HG03108 (cell line): ENCODE results near the gene CCNC.

ENCODE experiments used
- ATAC-seq: cut with Tn5 transposase; IDR thresholded peaks from one replicate; pipeline ENCODE4 v1.9.1; 2021; ENCODE audit warnings: moderate library complexity; ENCODE audit not compliant: unreplicated experiment

Gene CCNC

GRCh38 chr6:99550046-99550748, 18.3 kb downstream of the CCNC start:
- no peak for ATAC-seq

GRCh38 chr6:99548706-99549105, 19.8 kb downstream of the CCNC start:
- no peak for ATAC-seq

DNA sequence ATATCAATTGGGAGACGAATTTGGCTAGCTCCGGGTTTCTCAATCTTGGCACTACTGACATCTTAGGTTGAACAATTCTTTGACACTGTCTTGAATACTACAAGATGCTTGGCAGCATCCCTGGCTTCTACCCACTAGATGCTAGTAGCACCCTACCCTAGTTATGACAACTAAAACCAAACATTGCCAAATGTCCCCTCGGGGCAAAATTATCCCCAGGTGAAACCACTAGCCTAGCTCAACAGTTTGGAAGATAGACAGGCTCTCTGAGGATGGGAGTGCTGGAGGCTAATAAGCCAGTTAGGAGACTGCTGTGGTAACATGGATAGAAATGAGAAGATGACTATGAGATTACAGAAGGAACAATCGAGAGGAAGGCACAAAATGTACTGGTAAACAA, 20.9 kb downstream of the CCNC start:
- ATAC-seq = no peak

DNA sequence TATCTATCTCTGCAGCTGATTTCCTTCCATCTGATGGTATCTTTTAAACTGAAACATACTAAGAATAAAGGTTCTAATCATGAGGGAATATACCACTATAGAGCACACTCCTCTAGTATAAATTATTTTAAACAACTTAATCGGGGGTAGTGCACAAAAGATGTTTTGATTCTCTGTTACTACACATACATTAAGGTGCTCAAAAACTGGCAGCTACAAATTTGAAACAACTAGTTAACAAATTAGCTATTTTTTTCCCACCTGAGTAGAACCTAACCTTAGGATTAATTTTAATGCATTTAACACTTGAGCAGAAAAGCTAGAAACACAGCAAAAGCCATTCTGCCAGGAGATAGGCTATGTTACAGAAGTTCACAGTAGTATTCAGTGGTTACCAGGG, 23.0 kb downstream of the CCNC start:
- no peak for ATAC-seq

GRCh38 chr6:99543968-99544367, 24.5 kb downstream of the CCNC start:
- no peak for ATAC-seq

DNA sequence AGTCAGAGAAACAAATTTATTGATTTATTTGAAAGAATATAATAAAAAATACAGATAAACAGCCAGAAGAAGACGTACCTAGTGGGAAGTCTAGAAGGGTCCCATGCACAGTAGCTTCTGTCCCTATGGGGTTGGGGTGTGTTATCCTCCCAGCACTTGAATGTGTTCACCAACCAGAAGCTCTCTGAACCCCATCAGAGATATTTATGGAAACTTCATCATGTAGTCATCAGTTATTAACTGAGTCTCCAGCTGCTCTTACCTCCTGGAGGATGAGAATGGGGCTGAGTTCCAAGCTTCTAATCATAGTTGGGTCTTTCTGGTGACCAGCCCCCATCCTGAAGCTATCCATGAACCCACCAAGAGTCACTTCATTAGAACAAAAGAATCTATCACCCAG, 37.8 kb downstream of the CCNC start:
- no peak for ATAC-seq

GRCh38 chr6:99522531-99522930, 45.9 kb downstream of the CCNC start:
- no peak for ATAC-seq

DNA sequence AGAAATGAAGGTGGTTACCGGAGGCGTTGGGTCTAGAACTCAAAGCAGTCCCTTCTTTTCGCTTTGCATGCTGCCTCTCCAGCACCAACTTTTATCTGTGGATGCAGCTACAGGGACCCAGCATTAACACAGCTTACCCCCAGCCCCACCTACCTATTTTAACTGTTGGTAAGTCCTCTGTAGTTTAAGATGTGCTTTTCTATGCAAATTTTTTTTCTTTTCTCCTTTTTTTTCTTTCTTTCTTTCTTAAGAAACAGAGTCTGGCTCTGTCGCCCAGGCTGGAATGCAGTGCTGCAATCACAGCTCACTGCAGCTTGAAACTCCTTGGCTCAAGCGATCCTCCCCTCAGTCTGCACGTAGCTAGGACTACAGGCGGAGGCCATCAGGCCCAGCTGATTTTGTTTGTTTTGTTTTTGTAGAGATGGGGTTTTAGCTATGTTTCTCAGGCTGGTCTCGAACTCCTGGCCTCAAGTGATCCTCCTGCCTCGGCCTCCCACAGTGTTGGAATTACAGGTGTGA, 46.8 kb downstream of the CCNC start:
- ATAC-seq = peak; percentile 7

- ATAC-seq = peak; percentile 99
Measured at GRCh38 chr6:99520855-99521632, 47.4 kb downstream of the CCNC start.

GRCh38 chr6:99519446-99519845, 49.0 kb downstream of the CCNC start:
- no peak for ATAC-seq

- ATAC-seq = no peak
Measured at GRCh38 chr6:99514089-99514488, 54.4 kb downstream of the CCNC start.

DNA sequence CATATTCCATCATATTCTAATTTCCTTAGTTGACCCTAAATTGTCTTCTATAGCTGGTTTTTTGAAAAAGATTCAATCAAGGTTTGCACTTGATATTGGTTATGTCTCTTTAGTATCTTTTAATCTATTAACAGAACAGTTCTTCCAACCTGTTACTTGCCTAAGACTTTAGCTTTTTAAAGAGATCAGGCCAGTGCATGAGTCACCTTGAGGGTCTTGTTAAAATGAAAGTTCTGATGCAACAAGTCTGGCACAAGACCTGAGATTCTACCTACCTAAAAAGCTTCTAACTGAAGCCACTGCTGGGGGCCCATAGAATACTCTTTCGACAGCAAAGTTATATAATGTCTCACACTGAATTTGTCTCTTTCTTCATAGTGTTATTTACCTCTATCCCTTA, 56.4 kb downstream of the CCNC start:
- ATAC-seq = no peak

GRCh38 chr6:99507648-99508047, 60.8 kb downstream of the CCNC start:
- ATAC-seq = no peak

- no peak for ATAC-seq
Measured at GRCh38 chr6:99501762-99502161, 66.7 kb downstream of the CCNC start.

DNA sequence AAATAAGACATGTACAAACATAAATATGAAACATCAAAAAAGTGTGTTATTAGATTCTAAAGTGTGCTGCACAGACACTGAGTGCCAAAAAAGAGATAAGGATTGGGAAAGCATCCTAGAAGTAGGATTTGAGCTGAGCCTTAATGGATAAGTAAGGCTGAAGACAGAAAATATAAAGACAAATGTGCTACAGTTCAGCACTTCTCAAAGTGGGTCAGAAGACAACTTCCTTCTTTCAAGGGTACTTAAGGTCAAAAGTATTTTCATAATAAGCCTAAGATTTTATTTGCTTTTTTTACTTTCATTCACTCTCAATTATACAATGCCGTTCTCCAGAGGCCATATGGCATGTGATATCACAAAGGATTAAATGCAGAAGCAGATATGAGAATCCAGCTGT, 70.0 kb downstream of the CCNC start:
- no peak for ATAC-seq

GRCh38 chr6:99495466-99495865, 73.0 kb downstream of the CCNC start:
- ATAC-seq = no peak
